Activated CD4-positive, alpha-beta T cell treated with anti-CD3 and anti-CD28 coated beads, Interleukin-2, amount 10 ng/mL, durations not matched to agents 7 days and 5 days (primary cell): Measurements from ENCODE around the gene PLAAT3. TPM values are rescaled to one million over a fixed set of nuclear protein-coding genes. Genes with fewer than 3 reads are reported as not detected.
"Not testable (repeated sequence)": the region's sequence is repeated elsewhere in the genome, so short reads cannot be mapped to it uniquely, and the experiment has no call there.

Experiments used
- CTCF ChIA-PET: fragments of 350-600 bp; sonication (Branson Sonifier 250); formaldehyde crosslinking; loops from one replicate; lab custom pipeline; 2021; ENCODE audit warnings: antibody characterized with exemption; lab: Charles Lee
- POLR2A ChIA-PET: fragments of 350-600 bp; sonication (Branson Sonifier 250); formaldehyde crosslinking; loops from one replicate; lab custom pipeline; 2021; ENCODE audit warnings: antibody characterized with exemption; lab: Charles Lee
- DNase-seq: peaks from one replicate; pipeline ENCODE4 v3.0.0-alpha.2; 2020
- H3K27ac Mint-ChIP-seq: one replicate; pipeline ENCODE4 v1.8.0; 2021; ENCODE audit warnings: mild to moderate bottlenecking, moderate library complexity, mixed read lengths
- H3K27me3 Mint-ChIP-seq: one replicate; pipeline ENCODE4 v1.8.0; 2021; ENCODE audit warnings: mixed read lengths
- H3K36me3 Mint-ChIP-seq: one replicate; pipeline ENCODE4 v1.8.0; 2021; ENCODE audit warnings: low read depth, mixed read lengths
- H3K4me1 Mint-ChIP-seq: one replicate; pipeline ENCODE4 v1.8.0; 2021; ENCODE audit warnings: mixed read lengths
- H3K4me3 Mint-ChIP-seq: one replicate; pipeline ENCODE4 v1.8.0; 2021; ENCODE audit warnings: mild to moderate bottlenecking, moderate library complexity, mixed read lengths
- H3K9me3 Mint-ChIP-seq: one replicate; pipeline ENCODE4 v1.8.0; 2021; ENCODE audit warnings: mixed read lengths
- total RNA-seq, 2 experiments: library from RNA; stranded (reverse); gene quantifications; one replicate each; pipeline ENCODE4 v1.2.3, GENCODE V29; 2021

PLAAT3 gene
- total RNA-seq = 1 to 10 TPM; 1.3 to 1.9 TPM

DNA sequence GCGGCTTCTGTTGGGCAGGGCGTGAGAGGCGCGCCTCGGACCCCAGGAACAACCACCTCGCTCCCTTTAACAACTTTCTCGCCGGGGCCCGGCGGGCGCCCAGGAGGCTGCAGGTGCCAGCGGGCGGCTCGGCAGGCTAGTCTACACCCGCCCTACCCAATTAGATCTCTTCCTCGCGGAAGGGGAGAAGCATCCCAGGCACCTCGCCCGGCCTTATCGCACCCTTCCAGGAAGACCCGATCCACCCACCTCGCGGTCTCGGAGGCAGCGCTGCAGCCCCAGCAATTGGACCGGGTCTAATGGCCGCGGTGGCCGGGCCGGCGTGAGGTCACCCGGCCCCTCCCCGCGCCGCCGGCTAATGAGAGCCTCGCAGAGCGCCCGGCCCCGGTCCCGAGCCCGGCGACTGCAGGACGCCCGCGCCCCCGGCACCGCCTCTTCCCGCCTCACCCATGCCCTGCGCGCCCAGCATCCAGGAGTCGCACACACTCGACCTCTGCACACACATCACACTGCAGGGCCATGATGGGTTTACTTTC is at the start of gene PLAAT3:
TSS of gene PLAAT3 (minus strand) at position 298 of the 536 bp plus-strand sequence. CDS start 419 bp downstream, outside the sequence.
- H3K36me3 Mint-ChIP-seq = no peaks in the 10 kb centered on the region
- H3K4me1 Mint-ChIP-seq = peaks cover 14% of the 10 kb centered on the region
- H3K27me3 Mint-ChIP-seq = peaks cover 12% of the 10 kb centered on the region
- CTCF ChIA-PET = no interaction called here
- no peaks in the 10 kb centered on the region for H3K9me3 Mint-ChIP-seq
- H3K4me3 Mint-ChIP-seq = peak within 1 kb of the TSS; percentile 75
- DNase-seq = peak; percentile 22
- POLR2A ChIA-PET = no interaction called here
- peak within 1 kb of the TSS; percentile 54 for H3K27ac Mint-ChIP-seq

DNA sequence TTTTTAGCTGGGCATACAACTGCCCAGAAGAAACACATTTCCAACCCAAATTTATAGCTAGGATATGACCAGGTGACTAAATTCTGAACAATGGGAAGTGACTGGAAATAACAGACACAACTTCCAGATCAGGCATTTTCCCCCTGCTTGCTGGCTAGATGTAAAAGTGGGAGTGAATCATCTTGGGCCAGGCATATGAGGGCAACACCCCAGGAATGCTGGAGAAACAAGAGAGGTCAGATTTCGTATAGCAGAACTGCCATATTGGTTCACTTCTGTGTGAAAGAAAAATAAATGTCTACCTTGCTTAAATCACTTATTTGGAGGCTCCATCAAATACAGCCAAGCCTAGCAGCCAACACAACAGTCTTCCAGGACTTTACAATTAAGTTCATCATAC is 49.6 kb upstream of the PLAAT3 start:
- peaks cover 7% of the 10 kb centered on the region for H3K36me3 Mint-ChIP-seq
- ChIA-PET POLR2A (no interaction called here), CTCF (interaction anchor here (0.6 kb wide), 1 partner anchor 819 kb away, joined by 3 read pairs; no protein-coding TSS in a partner anchor)

DNA sequence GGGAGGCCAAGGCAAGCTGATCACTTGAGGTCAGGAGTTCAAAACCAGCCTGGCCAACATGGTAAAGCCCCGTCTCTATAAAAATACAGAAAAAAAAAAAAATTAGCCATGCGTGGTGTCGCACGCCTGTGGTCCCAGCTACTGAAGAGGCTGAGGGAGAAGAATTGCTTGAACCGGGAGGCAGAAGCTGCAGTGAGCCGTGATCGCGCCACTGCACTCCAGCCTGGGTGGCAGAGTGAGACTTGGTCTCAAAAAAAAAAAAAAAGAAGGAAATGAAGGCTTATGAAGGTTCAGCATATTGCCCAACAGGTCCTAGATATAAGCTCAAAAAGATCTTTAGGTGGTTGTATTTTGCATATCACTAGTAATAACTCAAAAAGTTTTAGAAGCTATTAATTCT is 46.7 kb upstream of the PLAAT3 start:
- H3K4me1 Mint-ChIP-seq = peaks cover 15% of the 10 kb centered on the region
- CTCF ChIA-PET = interaction anchor here (0.6 to 1.5 kb wide), 5 partner anchors 10 to 231 kb away, joined by 3 to 8 read pairs (median 5); partner anchors contain the start of gene ATL3
- DNase-seq = no peak
- no peak overlapping the region for H3K27ac Mint-ChIP-seq
- no peak overlapping the region for H3K4me3 Mint-ChIP-seq
- POLR2A ChIA-PET = no interaction called here
- H3K36me3 Mint-ChIP-seq = peaks cover 14% of the 10 kb centered on the region
- H3K27me3 Mint-ChIP-seq = no peaks in the 10 kb centered on the region
- H3K9me3 Mint-ChIP-seq = no peaks in the 10 kb centered on the region

More for the DNA sequence above, 49.6 kb upstream of the PLAAT3 start:
- H3K4me3 Mint-ChIP-seq = no peak overlapping the region
- no peaks in the 10 kb centered on the region for H3K9me3 Mint-ChIP-seq
- peaks cover 33% of the 10 kb centered on the region for H3K4me1 Mint-ChIP-seq
- H3K27me3 Mint-ChIP-seq = no peaks in the 10 kb centered on the region
- no peak for DNase-seq
- no peak overlapping the region for H3K27ac Mint-ChIP-seq

DNA sequence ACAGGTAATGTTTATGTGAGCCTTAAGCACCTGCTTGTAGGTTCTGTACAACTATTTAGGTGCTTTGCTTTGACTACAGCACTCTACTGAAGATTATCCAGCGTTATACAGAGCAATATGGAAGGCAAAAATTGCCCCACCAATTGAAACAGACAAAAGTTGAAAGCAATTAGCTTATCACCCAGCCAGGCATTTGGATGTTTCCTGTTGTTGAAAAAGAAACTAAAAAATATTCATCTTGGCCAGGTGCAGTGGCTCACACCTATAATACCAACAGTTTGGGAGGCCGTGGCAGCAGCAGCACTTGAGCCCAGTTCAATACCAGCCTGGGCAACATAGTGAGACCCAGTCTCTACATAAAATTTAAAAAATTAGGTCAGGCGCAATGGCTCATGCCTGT is 38.4 kb upstream of the PLAAT3 start:
- H3K36me3 Mint-ChIP-seq = peaks cover 47% of the 10 kb centered on the region

DNA sequence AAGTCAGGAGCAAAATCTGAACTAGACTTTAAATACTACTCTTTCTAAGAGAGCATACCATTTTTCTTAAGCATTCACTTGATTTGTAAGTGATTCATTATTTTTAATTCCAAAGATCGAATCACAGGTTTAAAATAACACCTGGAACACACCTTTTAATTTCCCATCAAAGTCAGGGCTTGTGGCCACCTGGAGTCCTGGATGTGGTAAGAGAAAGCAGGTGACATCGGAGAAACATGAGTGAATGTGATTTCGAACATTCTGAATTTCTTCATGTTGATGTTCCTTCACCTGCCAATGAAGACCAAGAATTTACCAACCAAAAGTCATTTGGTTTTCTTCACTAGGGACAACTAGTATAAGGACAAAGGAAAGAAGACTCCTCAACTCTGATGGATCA is 29.0 kb upstream of the PLAAT3 start:
- peaks cover 7% of the 10 kb centered on the region for H3K4me1 Mint-ChIP-seq
- no peak for DNase-seq
- no peaks in the 10 kb centered on the region for H3K27me3 Mint-ChIP-seq
- H3K9me3 Mint-ChIP-seq = no peaks in the 10 kb centered on the region
- H3K27ac Mint-ChIP-seq = no peak overlapping the region
- POLR2A ChIA-PET = no interaction called here
- CTCF ChIA-PET = no interaction called here
- H3K4me3 Mint-ChIP-seq = no peak overlapping the region
- peaks cover 43% of the 10 kb centered on the region for H3K36me3 Mint-ChIP-seq

More for the DNA sequence above, 38.4 kb upstream of the PLAAT3 start:
- CTCF ChIA-PET = no interaction called here
- Mint-ChIP-seq H3K9me3 (no peaks in the 10 kb centered on the region), H3K27ac (peak overlapping the region; percentile 61), H3K4me3 (no peak overlapping the region), H3K27me3 (no peaks in the 10 kb centered on the region), H3K4me1 (peaks cover 16% of the 10 kb centered on the region)
- POLR2A ChIA-PET = interaction anchor here (0.9 kb wide), 1 partner anchor 37 kb away, joined by 4 read pairs; no protein-coding TSS in a partner anchor
- no peak for DNase-seq

DNA sequence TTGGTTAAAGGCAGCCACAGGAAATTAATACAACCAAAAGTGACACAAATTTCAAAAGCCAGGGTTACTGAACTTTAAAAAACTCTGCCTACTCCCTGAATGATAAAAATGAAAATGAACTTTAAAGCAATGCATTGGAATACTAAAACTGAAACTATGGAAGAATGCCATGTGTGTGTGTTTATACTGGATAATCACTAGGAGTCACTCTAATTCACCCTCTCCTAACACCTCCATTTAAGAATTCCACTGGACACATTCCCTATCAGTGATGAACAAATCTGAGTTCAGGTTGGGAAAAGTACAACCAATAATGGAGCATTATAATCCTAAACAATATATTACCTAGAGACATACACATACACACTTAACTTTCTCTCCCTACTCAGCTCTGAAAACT is 27.5 kb upstream of the PLAAT3 start:
- H3K27me3 Mint-ChIP-seq = no peaks in the 10 kb centered on the region
- no peak overlapping the region for H3K4me3 Mint-ChIP-seq
- peaks cover 14% of the 10 kb centered on the region for H3K4me1 Mint-ChIP-seq
- H3K36me3 Mint-ChIP-seq = peaks cover 36% of the 10 kb centered on the region
- no peaks in the 10 kb centered on the region for H3K9me3 Mint-ChIP-seq
- no peak for DNase-seq
- CTCF ChIA-PET = interaction anchor here (1.4 kb wide), 1 partner anchor 19 kb away, joined by 3 read pairs; no protein-coding TSS in a partner anchor
- no peak overlapping the region for H3K27ac Mint-ChIP-seq
- POLR2A ChIA-PET = no interaction called here

DNA sequence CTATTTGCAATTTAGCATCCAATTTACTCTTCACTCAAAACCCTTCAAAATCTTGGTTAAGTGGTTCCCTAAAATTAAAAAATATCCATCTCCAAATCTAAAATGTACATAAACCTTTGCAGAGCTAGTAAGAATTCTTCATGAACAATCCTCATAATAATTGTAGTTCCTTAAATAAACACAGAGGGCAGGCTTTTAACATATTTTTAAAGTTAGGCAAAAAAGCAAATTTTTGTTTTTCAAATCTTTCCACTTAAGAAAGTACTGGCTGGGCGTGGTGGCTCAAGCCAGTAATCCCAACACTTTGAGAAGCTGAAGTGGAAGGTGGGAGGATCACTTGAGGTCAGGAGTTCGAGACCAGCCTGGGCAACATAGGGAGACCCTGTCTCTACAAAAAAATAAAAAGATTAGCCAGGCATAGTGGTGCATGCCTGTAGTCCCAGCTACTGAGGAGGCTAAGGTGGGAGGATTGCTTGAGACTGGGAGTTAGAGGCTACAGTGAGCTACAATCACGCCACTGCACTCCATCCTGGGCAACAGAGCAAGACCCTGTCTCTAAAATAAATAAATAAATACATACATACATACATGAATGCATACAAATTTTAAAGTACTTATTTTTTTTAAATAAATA is 25.1 kb upstream of the PLAAT3 start:
- no peaks in the 10 kb centered on the region for H3K9me3 Mint-ChIP-seq
- DNase-seq = no peak
- H3K27me3 Mint-ChIP-seq = no peaks in the 10 kb centered on the region
- no peak overlapping the region for H3K27ac Mint-ChIP-seq
- ChIA-PET POLR2A (no interaction called here), CTCF (interaction anchor here (0.6 to 2.3 kb wide), 6 partner anchors 19 to 160 kb away, joined by 3 to 5 read pairs (median 3); no protein-coding TSS in a partner anchor)
- H3K4me1 Mint-ChIP-seq = peaks cover 16% of the 10 kb centered on the region
- peaks cover 32% of the 10 kb centered on the region for H3K36me3 Mint-ChIP-seq
- no peak overlapping the region for H3K4me3 Mint-ChIP-seq

DNA sequence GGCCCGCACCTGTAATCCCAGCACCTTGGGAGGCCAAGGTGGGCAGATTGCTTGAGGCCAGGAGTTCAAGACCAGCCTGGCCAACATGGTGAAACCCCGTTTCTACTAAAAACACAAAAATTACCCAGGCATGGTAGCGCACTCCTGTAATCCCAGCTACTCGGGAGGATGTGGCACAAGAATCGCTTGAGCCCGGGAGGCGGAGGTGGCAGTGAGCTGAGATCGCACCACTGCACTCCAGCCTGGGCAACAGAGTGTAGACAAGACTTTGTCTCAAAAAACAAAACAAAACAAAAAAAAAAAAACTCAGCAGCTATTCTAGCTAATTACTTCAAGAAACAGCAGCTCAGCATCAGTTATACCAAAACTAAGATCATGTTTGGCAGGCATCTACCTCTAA is 24.2 kb upstream of the PLAAT3 start:
- H3K9me3 Mint-ChIP-seq, H3K4me3 Mint-ChIP-seq, H3K27me3 Mint-ChIP-seq, DNase-seq, H3K27ac Mint-ChIP-seq, POLR2A ChIA-PET: not testable (repeated sequence)
- Mint-ChIP-seq H3K4me1 (peaks cover 16% of the 10 kb centered on the region), H3K36me3 (peaks cover 27% of the 10 kb centered on the region)
- CTCF ChIA-PET = interaction anchor here (1.2 to 2.3 kb wide), 3 partner anchors 24 to 160 kb away, joined by 3 to 5 read pairs (median 3); no protein-coding TSS in a partner anchor

DNA sequence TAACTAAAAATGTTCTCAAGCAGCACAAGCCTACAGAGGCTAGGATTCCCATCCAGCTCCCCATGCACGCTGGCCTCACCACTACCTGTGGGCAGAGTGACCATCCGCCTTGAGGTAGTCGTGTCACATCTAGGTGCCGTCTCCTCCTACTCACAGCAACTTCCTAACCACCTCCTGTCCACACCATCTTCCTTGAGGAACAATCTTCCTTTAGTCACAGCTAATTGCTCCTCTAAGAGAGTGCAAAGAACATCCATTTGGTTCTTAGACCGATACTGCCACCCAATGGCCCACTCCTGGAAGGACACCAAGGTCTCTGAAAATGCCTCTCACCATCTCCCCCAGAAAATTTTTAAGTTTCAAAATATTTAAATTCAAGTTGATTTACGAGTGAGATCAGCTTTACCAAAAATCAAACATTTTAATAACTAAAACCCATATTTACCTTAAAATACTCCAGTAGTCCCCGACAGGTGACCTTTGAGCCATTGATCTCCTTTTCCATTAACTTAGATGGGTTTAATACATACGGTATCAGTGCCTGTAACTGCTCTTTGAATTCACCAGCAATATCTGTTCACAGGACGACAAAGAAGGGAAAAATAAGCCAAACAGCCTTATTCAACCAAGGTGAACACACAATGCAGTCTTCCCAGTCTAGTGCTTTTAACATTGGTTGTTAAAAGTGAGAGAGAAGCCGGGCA is 21.7 kb upstream of the PLAAT3 start:
- POLR2A ChIA-PET = no interaction called here
- Mint-ChIP-seq H3K4me3 (no peak overlapping the region), H3K36me3 (peaks cover 30% of the 10 kb centered on the region)

DNA sequence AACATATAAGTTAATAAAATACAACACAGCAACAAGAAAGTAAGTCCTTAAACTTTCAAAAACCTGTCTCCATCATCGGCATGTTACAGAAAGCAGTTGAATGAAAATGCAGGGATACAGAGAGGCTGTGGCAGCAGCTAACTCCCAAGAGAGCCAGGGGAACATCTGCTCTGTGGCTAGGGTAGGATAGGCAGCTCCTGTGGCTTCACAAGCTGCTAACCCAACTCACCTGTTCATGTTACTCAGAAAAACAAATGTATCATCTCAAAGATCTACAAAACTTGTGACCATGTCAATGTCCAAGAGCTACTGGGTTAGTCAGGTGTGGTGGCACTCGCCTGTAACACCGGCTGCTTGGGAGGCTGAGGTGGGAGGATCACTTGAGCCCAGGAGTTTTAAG is 15.2 kb upstream of the PLAAT3 start:
- Mint-ChIP-seq H3K4me1 (peaks cover 8% of the 10 kb centered on the region), H3K27ac (no peak overlapping the region), H3K27me3 (no peaks in the 10 kb centered on the region), H3K36me3 (peaks cover 37% of the 10 kb centered on the region), H3K9me3 (no peaks in the 10 kb centered on the region), H3K4me3 (no peak overlapping the region)
- POLR2A ChIA-PET = no interaction called here
- CTCF ChIA-PET = interaction anchor here (0.7 kb wide), 1 partner anchor 682 kb away, joined by 3 read pairs; no protein-coding TSS in a partner anchor
- DNase-seq = no peak

More for the DNA sequence above, 21.7 kb upstream of the PLAAT3 start:
- CTCF ChIA-PET = interaction anchor here (0.5 to 1.8 kb wide), 5 partner anchors 68 to 157 kb away, joined by 3 to 6 read pairs (median 3); no protein-coding TSS in a partner anchor
- Mint-ChIP-seq H3K9me3 (no peaks in the 10 kb centered on the region), H3K27me3 (no peaks in the 10 kb centered on the region), H3K4me1 (peaks cover 22% of the 10 kb centered on the region), H3K27ac (no peak overlapping the region)
- peak; percentile 76 for DNase-seq

DNA sequence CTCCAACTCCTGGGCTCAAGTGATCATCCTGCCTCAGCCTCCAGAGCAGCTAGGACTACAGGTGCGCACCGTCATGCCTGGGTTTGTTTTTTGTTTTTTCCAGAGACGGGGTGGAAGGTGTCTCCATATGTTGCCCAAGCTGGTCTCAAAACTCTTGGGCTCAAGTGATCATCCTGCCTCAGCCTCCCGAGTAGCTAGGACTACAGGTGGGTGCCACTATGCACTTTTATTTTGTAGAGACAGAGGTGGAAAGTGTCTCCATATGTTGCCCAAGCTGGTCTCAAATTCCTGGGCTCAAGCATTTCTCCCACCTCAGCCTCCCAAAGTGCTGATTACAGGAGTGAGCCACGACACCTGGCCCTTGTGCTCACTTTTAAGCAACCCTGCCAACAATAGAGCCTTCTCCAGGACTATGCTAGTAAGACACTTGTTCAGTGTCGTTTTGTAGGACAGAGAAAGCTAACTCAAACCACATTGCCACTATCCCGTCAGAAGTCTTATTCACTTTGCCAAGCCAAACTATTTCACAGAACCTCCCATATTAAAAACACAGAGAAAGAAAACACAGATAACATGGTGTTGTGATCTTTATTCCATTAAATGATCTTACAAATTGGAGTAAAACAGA is 9.4 kb upstream of the PLAAT3 start:
- Mint-ChIP-seq H3K4me3 (no peak overlapping the region), H3K36me3 (peaks cover 6% of the 10 kb centered on the region), H3K4me1 (peaks cover 8% of the 10 kb centered on the region), H3K27me3 (no peaks in the 10 kb centered on the region), H3K27ac (no peak overlapping the region), H3K9me3 (no peaks in the 10 kb centered on the region)
- no peak for DNase-seq
- ChIA-PET CTCF (interaction anchor here (1.3 kb wide), 1 partner anchor 18 kb away, joined by 3 read pairs; no protein-coding TSS in a partner anchor), POLR2A (no interaction called here)

DNA sequence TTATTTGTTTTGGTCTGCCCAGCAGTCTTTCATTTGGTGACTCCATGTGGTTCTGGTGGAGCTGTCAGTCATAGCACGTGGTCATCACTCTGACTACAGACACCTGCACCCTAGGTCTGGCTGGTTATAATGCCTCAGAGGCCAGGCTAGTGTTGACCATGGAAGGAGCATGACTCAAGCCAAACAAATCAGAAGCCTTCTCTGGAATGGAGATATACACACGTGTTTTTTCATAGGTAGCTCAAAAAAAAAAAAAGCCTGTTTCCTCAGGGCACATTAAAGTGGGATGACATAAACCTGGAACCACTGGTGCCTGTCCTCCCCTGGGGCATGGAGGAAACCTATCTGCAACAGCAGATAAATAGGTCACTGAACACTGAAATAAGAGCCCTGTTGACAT is 8.1 kb upstream of the PLAAT3 start:
- H3K9me3 Mint-ChIP-seq = no peaks in the 10 kb centered on the region
- no peak overlapping the region for H3K4me3 Mint-ChIP-seq
- CTCF ChIA-PET = interaction anchor here (0.8 to 1.3 kb wide), 2 partner anchors 18 to 19 kb away, joined by 3 read pairs; no protein-coding TSS in a partner anchor
- peaks cover 8% of the 10 kb centered on the region for H3K4me1 Mint-ChIP-seq
- H3K27me3 Mint-ChIP-seq = no peaks in the 10 kb centered on the region
- no peak overlapping the region for H3K27ac Mint-ChIP-seq
- POLR2A ChIA-PET = no interaction called here
- no peak for DNase-seq
- H3K36me3 Mint-ChIP-seq = no peaks in the 10 kb centered on the region
